Activated naive CD4-positive, alpha-beta T cell treated with anti-CD3 and anti-CD28 coated beads, Interleukin-2, amount 10 ng/mL, durations not matched to agents 7 days and 5 days (primary cell): Measurements from ENCODE around the gene NLE1.
"Not testable (repeated sequence)": the region's sequence is repeated elsewhere in the genome, so short reads cannot be mapped to it uniquely, and the experiment has no call there.

Source experiments
- CTCF ChIA-PET: fragments of 350-600 bp; sonication (Branson Sonifier 250); formaldehyde crosslinking; loops from one replicate; lab custom pipeline; 2021; ENCODE audit warnings: antibody characterized with exemption; lab: Charles Lee
- DNase-seq: peaks from one replicate; pipeline ENCODE4 v3.0.0-alpha.2; 2020
- H3K27ac Mint-ChIP-seq: one replicate; pipeline ENCODE4 v1.8.0; 2021; ENCODE audit warnings: mild to moderate bottlenecking, moderate library complexity, mixed read lengths
- H3K27me3 Mint-ChIP-seq: one replicate; pipeline ENCODE4 v1.8.0; 2021; ENCODE audit warnings: mild to moderate bottlenecking, mixed read lengths
- H3K36me3 Mint-ChIP-seq: one replicate; pipeline ENCODE4 v1.8.0; 2021; ENCODE audit warnings: mixed read lengths
- H3K4me1 Mint-ChIP-seq: one replicate; pipeline ENCODE4 v1.8.0; 2021; ENCODE audit warnings: mixed read lengths
- H3K4me3 Mint-ChIP-seq: one replicate; pipeline ENCODE4 v1.8.0; 2021; ENCODE audit warnings: mild to moderate bottlenecking, moderate library complexity, mixed read lengths
- H3K9me3 Mint-ChIP-seq: one replicate; pipeline ENCODE4 v1.8.0; 2021; ENCODE audit warnings: mixed read lengths

Gene NLE1

DNA sequence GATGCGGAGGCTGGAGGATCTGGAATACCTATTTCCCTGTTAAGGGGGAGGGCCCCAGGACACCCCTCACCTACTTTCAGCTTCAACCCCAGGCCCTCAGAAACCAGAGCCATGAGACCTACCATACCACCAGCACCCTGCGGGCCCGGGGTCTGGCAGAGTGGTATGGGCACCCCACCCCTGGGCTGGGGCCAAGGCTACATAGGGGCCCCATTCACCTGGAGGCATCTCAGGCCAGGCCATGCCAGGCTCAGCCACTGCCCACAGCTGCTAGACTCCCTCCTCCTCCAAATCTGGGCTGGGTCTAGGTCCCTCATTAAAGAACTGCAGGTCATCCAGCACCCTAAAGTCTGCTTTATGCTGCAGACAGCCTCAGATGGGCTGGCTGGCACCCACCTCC is 11.7 kb downstream of the NLE1 start:
- no peaks in the 10 kb centered on the region for H3K4me1 Mint-ChIP-seq
- no peaks in the 10 kb centered on the region for H3K27me3 Mint-ChIP-seq
- H3K36me3 Mint-ChIP-seq: peaks cover 41% of the 10 kb centered on the region
- DNase-seq: no peak
- H3K4me3 Mint-ChIP-seq: no peak overlapping the region
- CTCF ChIA-PET: interaction anchor here (1.4 kb wide), 1 partner anchor 10 kb away, joined by 4 read pairs; the partner anchor contains the start of gene RAD51D
- no peaks in the 10 kb centered on the region for H3K9me3 Mint-ChIP-seq
- no peak overlapping the region for H3K27ac Mint-ChIP-seq

DNA sequence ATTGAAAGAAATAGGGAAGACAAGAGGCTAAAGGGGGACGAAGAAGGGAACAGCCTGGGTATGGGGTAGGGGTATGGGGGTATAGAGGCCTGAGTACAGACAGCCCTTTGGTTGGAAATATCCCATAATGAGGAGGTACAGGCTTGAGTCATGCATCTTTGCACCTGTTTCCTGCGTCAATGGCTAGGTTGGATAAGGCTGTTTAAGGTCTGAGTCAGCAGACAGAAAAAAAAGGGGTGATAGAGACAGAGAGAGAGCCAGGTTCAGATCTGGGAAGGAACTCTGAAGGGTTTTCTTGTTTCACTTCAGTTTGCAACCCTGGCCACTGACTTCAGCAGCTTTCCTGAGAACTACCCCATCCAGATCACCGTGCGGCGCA is 12.1 kb downstream of the NLE1 start:
- no peaks in the 10 kb centered on the region for H3K4me1 Mint-ChIP-seq
- peak overlapping the region; percentile 1 for H3K27ac Mint-ChIP-seq
- no peak overlapping the region for H3K4me3 Mint-ChIP-seq
- H3K27me3 Mint-ChIP-seq: no peaks in the 10 kb centered on the region
- H3K9me3 Mint-ChIP-seq: no peaks in the 10 kb centered on the region
- DNase-seq: no peak
- peaks cover 37% of the 10 kb centered on the region for H3K36me3 Mint-ChIP-seq
- CTCF ChIA-PET: interaction anchor here (1.4 kb wide), 1 partner anchor 10 kb away, joined by 4 read pairs; the partner anchor contains the start of gene RAD51D

DNA sequence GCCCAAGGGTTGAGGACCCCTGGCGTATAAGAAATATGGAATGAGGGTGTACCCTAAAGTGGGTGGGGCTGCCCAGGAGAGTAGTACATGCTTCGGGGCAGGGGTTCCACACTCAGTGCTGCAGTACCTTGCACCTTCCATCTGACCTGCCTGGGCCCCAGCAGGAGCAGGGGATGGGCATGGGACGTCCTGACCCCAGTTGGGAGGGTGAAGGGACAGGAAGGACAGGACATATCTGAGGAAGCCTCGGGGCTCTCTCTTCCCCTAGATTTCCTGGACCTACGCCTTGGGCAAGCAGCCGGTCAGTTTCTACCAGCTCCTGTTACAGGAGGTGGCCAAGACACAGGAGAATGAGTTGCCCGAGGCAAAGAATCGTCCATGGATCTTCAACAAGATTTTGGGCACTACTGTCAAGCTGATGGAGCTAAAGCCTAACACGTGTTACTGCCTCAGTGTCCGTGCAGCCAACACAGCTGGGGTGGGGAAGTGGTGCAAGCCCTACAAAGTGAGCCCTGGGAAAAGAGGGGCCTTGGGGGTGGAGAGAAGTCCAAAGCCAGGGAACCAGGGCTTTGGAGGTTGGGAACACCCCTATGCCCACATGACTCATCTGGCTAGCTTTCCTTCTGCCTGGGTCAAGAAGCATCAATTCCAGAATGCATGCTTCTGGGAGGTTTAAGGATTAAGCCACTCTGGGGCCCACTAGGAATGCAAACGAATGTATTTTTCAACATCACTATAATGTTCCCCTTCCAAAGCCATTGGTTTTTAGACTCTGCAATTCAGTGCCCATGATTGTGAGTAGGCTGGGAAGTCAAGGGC is 12.7 kb downstream of the NLE1 start:
- Mint-ChIP-seq H3K27me3 (no peaks in the 10 kb centered on the region), H3K9me3 (no peaks in the 10 kb centered on the region), H3K36me3 (peaks cover 32% of the 10 kb centered on the region), H3K4me1 (no peaks in the 10 kb centered on the region), H3K4me3 (no peak overlapping the region), H3K27ac (peak overlapping the region; percentile 1)
- DNase-seq: no peak
- CTCF ChIA-PET: interaction anchor here (2.7 kb wide), 1 partner anchor 10 kb away, joined by 14 read pairs; the partner anchor contains the start of gene RAD51D

DNA sequence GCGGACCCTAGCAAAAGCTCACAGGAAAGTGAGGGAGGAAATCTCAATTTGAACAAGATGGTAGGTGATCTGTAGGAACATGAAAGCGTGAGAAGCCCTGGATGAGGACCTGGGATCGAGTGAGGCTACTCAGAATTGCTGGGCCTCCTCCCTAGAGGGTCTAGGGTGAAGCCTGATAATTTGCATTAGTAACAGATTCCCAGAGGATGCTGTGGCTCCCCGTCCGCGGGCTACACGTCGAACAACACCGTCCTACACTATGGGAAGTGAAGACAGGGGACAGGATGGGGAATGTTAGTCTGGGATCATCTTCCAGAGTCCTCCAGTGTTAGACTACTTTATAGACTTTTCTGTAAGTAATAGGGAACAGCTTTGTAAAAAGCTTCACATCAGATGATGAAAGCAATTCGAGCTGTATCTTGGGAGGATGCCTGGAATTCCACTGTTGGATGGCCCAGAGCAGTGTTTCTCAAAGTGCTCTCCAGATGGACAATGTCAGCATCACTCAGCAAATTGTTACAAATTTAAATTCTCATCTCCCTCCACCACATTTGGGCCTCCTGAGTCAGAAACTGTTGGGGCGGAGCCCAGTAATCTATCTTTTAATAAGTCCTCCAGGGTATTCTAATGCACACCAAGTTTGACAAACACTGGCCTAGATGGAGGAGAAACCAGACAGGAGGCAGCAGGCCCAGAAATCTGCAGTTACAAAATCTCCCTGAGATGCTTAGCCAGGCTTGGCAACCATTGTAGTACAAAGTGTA is 14.2 kb downstream of the NLE1 start:
- Mint-ChIP-seq H3K4me3 (no peak overlapping the region), H3K36me3 (peaks cover 19% of the 10 kb centered on the region), H3K9me3 (no peaks in the 10 kb centered on the region), H3K27ac (no peak overlapping the region), H3K27me3 (no peaks in the 10 kb centered on the region), H3K4me1 (no peaks in the 10 kb centered on the region)
- CTCF ChIA-PET: interaction anchor here (1.1 to 2.7 kb wide), 3 partner anchors 9 to 621 kb away, joined by 3 to 14 read pairs (median 3); partner anchors contain the start of gene RAD51D
- DNase-seq: no peak

DNA sequence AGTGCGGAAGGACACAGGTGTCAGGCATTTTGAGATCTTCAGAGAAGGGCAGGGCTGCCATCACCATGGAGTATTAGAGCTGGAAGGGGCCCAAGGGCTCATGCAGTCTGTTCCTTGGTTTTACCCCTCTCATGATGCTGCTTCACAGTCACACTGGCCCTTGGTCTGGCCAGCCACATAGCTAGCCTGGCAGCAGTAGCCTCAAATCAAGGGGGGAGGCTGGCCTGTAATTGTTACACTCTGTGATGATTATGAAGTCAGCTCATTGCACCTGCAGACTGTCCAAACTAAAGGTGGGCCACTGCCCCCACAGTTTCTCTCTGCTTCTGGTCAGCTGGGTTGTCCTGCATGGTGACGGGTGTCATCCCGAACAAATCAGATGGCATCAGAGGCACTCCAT is 20.8 kb downstream of the NLE1 start, which contains the start of gene FNDC8:
TSS of gene FNDC8 (plus strand) at position 301 of the 400 bp plus-strand sequence. CDS start at position 380, 79 bp downstream.
- peak within 1 kb of the TSS; percentile 67 for H3K27ac Mint-ChIP-seq
- DNase-seq: no peak
- peaks cover 33% of the 10 kb centered on the region for H3K4me1 Mint-ChIP-seq
- peaks cover 14% of the 10 kb centered on the region for H3K36me3 Mint-ChIP-seq
- H3K9me3 Mint-ChIP-seq: no peaks in the 10 kb centered on the region
- peaks cover 9% of the 10 kb centered on the region for H3K27me3 Mint-ChIP-seq
- peak within 1 kb of the TSS; percentile 39 for H3K4me3 Mint-ChIP-seq
- CTCF ChIA-PET: interaction anchor here (0.7 to 7.2 kb wide), 3 partner anchors 124 to 626 kb away, joined by 3 to 114 read pairs (median 3); no protein-coding TSS in a partner anchor

DNA sequence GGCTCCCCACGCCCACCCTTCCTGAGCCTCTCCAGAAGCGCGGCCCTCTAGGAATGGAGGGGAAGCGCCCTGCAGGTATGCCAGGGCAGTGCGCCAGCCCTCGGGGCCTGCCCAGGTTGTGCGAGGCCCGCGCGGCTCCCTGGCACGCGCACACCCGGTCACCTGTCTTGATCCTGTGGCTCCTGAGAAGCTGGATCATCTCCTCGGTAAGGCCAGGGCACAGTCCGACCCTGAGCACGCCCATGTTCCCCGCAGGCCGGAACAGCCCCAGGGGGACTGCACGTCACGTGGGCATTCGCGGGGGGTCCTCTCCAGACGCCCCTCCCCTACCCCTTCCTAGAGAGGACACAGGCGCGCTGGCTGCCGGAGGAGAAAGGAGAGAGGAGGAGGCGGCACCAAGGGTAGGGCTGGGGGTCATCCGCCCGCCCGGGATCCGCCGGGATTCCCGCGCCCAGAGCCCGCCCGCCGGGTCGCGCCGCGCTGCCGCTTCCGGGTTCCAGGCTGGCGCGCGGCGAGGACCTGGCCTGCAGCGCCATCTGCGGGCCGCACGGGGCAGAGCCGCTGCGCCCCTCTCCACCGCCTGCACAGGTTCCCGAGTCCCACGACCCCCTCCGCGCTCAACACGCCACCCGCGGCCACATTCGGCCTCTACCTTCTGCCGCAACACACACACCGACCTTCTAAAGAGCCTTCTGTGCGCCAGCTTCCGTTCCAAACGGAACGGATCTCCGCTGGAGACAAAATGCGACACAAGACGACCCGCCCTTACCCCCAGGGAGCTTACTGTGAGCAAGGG is 22.5 kb downstream of the NLE1 start, which contains the start of gene RAD51D:
TSS of gene RAD51D (minus strand) at position 491 of the 796 bp plus-strand sequence. CDS start at position 244, 247 bp downstream.
- no peaks in the 10 kb centered on the region for H3K9me3 Mint-ChIP-seq
- H3K36me3 Mint-ChIP-seq: peaks cover 22% of the 10 kb centered on the region
- H3K27ac Mint-ChIP-seq: peak within 1 kb of the TSS; percentile 91
- peaks cover 9% of the 10 kb centered on the region for H3K27me3 Mint-ChIP-seq
- peak; percentile 85 for DNase-seq
- peak within 1 kb of the TSS; percentile 90 for H3K4me3 Mint-ChIP-seq
- H3K4me1 Mint-ChIP-seq: peaks cover 37% of the 10 kb centered on the region
- CTCF ChIA-PET: interaction anchor here (0.6 to 7.2 kb wide), 42 partner anchors 9 to 918 kb away, joined by 3 to 114 read pairs (median 4); partner anchors contain the start of gene RFFL

DNA sequence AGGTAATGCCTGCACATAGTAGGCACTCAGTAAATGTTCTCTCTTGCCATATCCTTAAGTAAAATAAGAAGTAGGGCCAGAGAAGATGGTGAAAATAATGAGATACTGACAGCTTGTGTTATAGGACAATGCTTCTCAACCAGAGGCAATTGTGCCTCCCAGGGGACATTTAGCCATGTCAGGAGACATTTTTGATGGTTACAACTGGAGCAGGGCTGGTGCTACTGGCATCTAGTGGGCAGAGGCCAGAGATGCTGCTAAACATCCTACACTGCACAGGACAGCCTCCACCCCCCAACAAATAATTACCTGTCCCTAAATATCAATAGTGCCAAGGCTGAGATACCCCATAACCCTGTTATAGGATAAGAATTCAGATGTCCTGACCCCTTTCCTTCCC is 24.1 kb downstream of the NLE1 start:
- H3K27ac Mint-ChIP-seq: peak overlapping the region; percentile 87

DNA sequence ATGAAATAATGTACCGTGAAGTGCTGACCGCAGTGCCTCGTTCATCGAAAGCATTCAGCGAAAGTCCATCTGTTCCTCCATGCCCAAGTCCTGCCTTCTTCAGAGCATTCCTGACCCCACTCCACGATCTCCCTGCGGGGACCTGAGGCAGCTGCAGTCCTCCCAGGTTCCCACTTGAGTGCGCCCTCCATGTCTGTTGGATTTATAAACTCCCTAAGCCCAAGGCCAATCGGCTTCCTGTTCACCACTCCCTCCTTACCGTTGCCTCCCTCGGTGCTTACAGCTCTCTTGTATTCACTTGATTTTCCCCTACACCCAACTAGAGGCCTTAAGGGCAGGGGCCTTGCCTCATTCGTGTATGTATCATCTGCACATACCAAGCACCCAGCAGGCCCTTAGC is 25.3 kb downstream of the NLE1 start:
- CTCF ChIA-PET: interaction anchor here (0.6 to 7.2 kb wide), 2 partner anchors 120 to 926 kb away, joined by 3 to 114 read pairs; no protein-coding TSS in a partner anchor
- peaks cover 37% of the 10 kb centered on the region for H3K4me1 Mint-ChIP-seq
- H3K27ac Mint-ChIP-seq: peak overlapping the region; percentile 38

More for the DNA sequence above, 24.1 kb downstream of the NLE1 start:
- Mint-ChIP-seq H3K36me3 (peaks cover 24% of the 10 kb centered on the region), H3K9me3 (no peaks in the 10 kb centered on the region), H3K27me3 (peaks cover 9% of the 10 kb centered on the region), H3K4me1 (peaks cover 37% of the 10 kb centered on the region), H3K4me3 (peak overlapping the region; percentile 90)
- peak; percentile 56 for DNase-seq
- CTCF ChIA-PET: interaction anchor here (0.7 to 7.2 kb wide), 12 partner anchors 10 to 576 kb away, joined by 3 to 114 read pairs (median 6); partner anchors contain the start of genes CCT6B and ZNF830

DNA sequence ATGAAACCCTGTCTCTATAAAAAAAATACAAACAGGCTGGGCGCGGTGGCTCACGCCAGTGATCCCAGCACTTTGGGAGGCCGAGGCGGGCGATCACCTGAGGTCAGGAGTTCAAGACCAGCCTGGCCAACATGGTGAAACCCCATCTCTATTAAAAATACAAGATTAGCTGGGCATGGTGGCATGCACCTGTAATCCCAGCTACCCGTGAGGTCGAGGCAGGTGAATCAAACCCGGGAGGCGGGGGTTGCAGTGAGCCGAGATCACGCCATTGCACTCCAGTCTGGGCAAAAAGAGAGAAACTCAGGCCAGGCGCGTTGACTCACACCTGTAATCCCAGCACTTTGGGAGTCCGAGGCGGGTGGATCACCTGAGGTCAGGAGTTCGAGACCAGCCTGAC is 31.3 kb downstream of the NLE1 start:
- CTCF ChIA-PET, H3K27ac Mint-ChIP-seq, H3K4me1 Mint-ChIP-seq, H3K27me3 Mint-ChIP-seq, H3K4me3 Mint-ChIP-seq, H3K9me3 Mint-ChIP-seq, DNase-seq: not testable (repeated sequence)
- H3K36me3 Mint-ChIP-seq: peaks cover 21% of the 10 kb centered on the region

More for the DNA sequence above, 25.3 kb downstream of the NLE1 start:
- Mint-ChIP-seq H3K4me3 (no peak overlapping the region), H3K36me3 (peaks cover 30% of the 10 kb centered on the region), H3K27me3 (peaks cover 6% of the 10 kb centered on the region), H3K9me3 (no peaks in the 10 kb centered on the region)
- no peak for DNase-seq

DNA sequence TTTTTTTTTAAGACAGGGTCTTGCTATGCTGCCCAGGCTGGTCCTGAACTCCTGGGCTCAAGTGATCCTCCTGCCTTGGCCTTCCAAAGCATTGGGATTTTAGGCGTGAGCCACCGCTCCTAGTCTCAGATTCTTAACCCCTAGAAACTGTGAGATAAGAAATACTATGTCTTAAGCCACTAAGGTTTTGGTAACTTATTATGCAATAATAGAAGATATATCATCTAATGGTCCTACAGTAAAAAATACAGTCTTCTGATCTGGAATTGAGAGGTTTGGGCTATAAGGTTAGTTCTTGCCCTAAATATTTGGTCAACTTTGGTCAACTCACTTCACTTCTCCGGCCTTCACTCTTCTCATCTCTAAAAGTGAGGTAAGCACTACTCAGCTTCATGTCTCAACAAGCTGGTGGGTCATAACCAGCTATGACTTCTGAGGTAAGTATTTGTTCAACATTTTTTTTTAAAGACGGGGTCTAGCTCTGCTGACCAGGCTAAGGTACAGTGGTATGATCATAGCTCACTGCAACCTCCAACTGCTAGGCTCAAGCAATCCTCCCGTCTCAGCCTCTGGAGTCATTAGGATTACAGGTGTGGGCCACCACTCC is 37.2 kb downstream of the NLE1 start:
- Mint-ChIP-seq H3K36me3 (peaks cover 34% of the 10 kb centered on the region), H3K4me1 (peaks cover 2% of the 10 kb centered on the region), H3K27ac (no peak overlapping the region), H3K4me3 (no peak overlapping the region), H3K27me3 (no peaks in the 10 kb centered on the region), H3K9me3 (no peaks in the 10 kb centered on the region)
- DNase-seq: no peak
- CTCF ChIA-PET: interaction anchor here (1.2 kb wide), 1 partner anchor 15 kb away, joined by 3 read pairs; no protein-coding TSS in a partner anchor

DNA sequence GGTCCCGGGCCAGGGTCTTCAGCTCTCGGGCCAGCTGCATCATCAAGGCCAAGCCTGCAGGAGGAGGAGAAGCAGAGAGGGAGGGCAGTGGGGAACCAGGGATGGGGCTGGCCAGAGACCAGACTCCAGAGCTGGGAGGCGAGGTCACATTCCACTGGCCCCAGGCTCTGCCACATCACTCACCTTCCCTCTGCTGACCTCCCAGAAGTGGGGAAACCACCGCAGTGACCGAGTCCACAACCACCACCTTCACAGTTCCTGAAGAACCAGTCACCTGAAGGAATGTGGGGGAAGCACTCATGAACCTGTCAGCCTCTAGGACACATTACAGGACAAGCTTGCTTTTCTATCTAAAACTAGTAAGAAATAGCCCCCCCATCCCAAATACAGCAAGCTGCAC is 38.8 kb downstream of the NLE1 start:
- H3K27me3 Mint-ChIP-seq: no peaks in the 10 kb centered on the region
- H3K27ac Mint-ChIP-seq: no peak overlapping the region
- peaks cover 45% of the 10 kb centered on the region for H3K36me3 Mint-ChIP-seq

DNA sequence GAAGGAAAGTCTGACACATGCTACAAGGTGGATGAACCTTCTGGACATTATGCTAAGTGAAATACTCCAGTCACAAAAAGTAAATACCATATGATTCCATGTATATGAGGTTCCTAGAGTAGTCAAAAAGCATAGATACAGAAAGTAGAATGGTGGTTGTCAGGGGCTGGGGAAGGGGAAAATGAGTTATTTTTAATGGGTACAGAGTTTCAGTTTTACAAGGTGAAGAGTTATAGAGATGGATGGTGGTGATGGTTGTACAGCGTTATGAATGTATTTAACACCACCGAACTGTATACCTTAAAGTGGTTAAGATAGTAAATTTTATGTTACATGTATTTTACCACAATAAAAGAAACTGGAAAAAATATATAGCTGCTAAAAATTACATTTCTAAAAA is 40.4 kb downstream of the NLE1 start:
- H3K27me3 Mint-ChIP-seq: no peaks in the 10 kb centered on the region
- CTCF ChIA-PET: interaction anchor here (1.7 kb wide), 1 partner anchor 103 kb away, joined by 4 read pairs; no protein-coding TSS in a partner anchor
- H3K4me1 Mint-ChIP-seq: no peaks in the 10 kb centered on the region
- DNase-seq: no peak
- no peak overlapping the region for H3K4me3 Mint-ChIP-seq
- no peak overlapping the region for H3K27ac Mint-ChIP-seq
- H3K9me3 Mint-ChIP-seq: no peaks in the 10 kb centered on the region
- peaks cover 45% of the 10 kb centered on the region for H3K36me3 Mint-ChIP-seq

More for the DNA sequence above, 38.8 kb downstream of the NLE1 start:
- Mint-ChIP-seq H3K4me1 (no peaks in the 10 kb centered on the region), H3K4me3 (no peak overlapping the region), H3K9me3 (no peaks in the 10 kb centered on the region)
- CTCF ChIA-PET: interaction anchor here (1.1 to 1.7 kb wide), 2 partner anchors 13 to 104 kb away, joined by 4 to 6 read pairs; no protein-coding TSS in a partner anchor
- DNase-seq: no peak

DNA sequence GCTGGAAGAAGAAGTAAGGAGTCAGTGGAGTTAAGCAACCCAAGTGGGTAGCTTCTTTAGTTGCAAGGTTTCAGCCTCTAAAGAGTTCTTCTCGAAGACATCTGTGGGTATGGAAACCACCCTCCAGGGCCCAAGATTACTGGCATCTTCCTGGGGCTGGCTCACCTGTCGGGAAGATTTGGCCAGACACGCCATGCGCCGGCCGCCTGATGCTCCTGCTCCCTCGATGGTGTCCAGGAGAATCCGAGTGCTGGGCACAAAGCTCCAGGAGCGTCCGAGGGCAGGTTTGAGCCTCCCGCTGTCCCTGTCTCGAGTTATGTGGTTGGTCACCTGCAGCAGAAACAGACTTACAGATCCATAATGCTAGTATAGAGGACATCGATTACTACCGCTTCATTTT is 41.1 kb downstream of the NLE1 start:
- Mint-ChIP-seq H3K27me3 (no peaks in the 10 kb centered on the region), H3K4me1 (no peaks in the 10 kb centered on the region), H3K27ac (no peak overlapping the region), H3K36me3 (peaks cover 39% of the 10 kb centered on the region), H3K9me3 (no peaks in the 10 kb centered on the region), H3K4me3 (no peak overlapping the region)
- CTCF ChIA-PET: no interaction called here
- no peak for DNase-seq
